Measurements from ENCODE around the gene EYS. TPM values are rescaled to one million over a fixed set of nuclear protein-coding genes. Genes with fewer than 3 reads are reported as not detected.

Gene EYS
- total and polyA plus RNA-seq, 9 of the 15 experiments (the other 6 are each of a cell fraction or from before 2014, with no cell fraction given), result 0.03 to 0.36 (median 0.10) TPM; not detected in 2

DNA sequence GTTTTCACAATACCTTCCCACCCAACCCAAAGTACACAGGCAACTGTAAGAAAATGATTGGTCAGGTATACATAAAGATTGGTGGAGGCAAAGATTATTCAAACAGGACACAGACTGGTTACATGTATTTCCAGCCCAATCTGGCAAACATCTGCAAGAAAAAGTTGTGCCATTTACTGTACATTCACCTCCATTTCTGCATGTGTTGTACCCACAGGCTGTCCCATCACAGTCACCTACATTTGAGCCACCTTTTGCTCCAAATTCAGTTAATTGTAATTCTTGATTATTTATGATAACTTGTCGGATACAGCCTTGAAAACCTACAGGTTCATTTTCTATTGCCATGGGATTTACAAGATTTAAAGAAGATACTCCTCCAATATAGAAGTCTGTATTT, 1985.8 kb downstream of the EYS start (continued):
- TF ChIP-seq ZNF76 (CRISPR knock-in tag; IDR thresholded peaks at IDR 0.05; ENCODE audit: borderline replicate concordance) (no peak), MYBL2 (IDR thresholded peaks at IDR 0.05; ENCODE audit: low read depth) (no peak), MYBL2 (CRISPR knock-in tag; IDR thresholded peaks at IDR 0.05; ENCODE audit: borderline replicate concordance) (no peak), PHF20 (IDR thresholded peaks at IDR 0.05; ENCODE audit: partially characterized antibody) (no peak), POU5F1 (IDR thresholded peaks at IDR 0.05; ENCODE audit: borderline replicate concordance, low read depth, low read length, partially characterized antibody) (no peak), GATA2 (CRISPR knock-in tag; IDR thresholded peaks at IDR 0.05) (no peak)
- TF ChIP-seq, protein P1, sequence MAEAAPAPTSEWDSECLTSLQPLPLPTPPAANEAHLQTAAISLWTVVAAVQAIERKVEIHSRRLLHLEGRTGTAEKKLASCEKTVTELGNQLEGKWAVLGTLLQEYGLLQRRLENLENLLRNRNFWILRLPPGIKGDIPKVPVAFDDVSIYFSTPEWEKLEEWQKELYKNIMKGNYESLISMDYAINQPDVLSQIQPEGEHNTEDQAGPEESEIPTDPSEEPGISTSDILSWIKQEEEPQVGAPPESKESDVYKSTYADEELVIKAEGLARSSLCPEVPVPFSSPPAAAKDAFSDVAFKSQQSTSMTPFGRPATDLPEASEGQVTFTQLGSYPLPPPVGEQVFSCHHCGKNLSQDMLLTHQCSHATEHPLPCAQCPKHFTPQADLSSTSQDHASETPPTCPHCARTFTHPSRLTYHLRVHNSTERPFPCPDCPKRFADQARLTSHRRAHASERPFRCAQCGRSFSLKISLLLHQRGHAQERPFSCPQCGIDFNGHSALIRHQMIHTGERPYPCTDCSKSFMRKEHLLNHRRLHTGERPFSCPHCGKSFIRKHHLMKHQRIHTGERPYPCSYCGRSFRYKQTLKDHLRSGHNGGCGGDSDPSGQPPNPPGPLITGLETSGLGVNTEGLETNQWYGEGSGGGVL (CRISPR knock-in tag; IDR thresholded peaks at IDR 0.05), result no peak
- TF ChIP-seq, protein P2, sequence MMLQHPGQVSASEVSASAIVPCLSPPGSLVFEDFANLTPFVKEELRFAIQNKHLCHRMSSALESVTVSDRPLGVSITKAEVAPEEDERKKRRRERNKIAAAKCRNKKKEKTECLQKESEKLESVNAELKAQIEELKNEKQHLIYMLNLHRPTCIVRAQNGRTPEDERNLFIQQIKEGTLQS (IDR thresholded peaks at IDR 0.05), result no peak
- TF ChIP-seq, protein P2 (CRISPR knock-in tag; conservative IDR thresholded peaks at IDR 0.05), result no peak
